HG02884 (cell line): ENCODE measurements around the gene PDLIM4.

Experiments used
- ATAC-seq: cut with Tn5 transposase; IDR thresholded peaks from one replicate; pipeline ENCODE4 v1.9.1; 2021; ENCODE audit warnings: mild to moderate bottlenecking, moderate library complexity; ENCODE audit not compliant: unreplicated experiment

PDLIM4 gene

GRCh38 chr5:132280371-132281240 is 23.1 kb downstream of the PDLIM4 start:
- no peak for ATAC-seq

GRCh38 chr5:132281856-132282614 is 24.5 kb downstream of the PDLIM4 start:
- ATAC-seq: no peak

GRCh38 chr5:132283423-132284043 is 26.0 kb downstream of the PDLIM4 start:
- no peak for ATAC-seq

- no peak for ATAC-seq
Observed at GRCh38 chr5:132289097-132289496, 31.6 kb downstream of the PDLIM4 start.

- no peak for ATAC-seq
Observed at GRCh38 chr5:132291026-132291425, 33.5 kb downstream of the PDLIM4 start.

- peak; percentile 40 for ATAC-seq
Observed at GRCh38 chr5:132293066-132293991, 35.8 kb downstream of the PDLIM4 start.

GRCh38 chr5:132293992-132294727 is 36.7 kb downstream of the PDLIM4 start, which contains the start of gene SLC22A4:
SLC22A4 (plus strand) TSS chr5:132294394; CDS start chr5:132294617, 223 bp downstream.
- peak; percentile 68 for ATAC-seq

GRCh38 chr5:132294728-132295504 is 37.4 kb downstream of the PDLIM4 start:
- ATAC-seq: no peak

GRCh38 chr5:132295505-132296411 is 38.3 kb downstream of the PDLIM4 start:
- ATAC-seq: no peak

- ATAC-seq: no peak
Observed at GRCh38 chr5:132296412-132297016, 39.0 kb downstream of the PDLIM4 start.

GRCh38 chr5:132297211-132297940 is 39.9 kb downstream of the PDLIM4 start:
- ATAC-seq: no peak

- no peak for ATAC-seq
Observed at GRCh38 chr5:132298298-132299212, 41.1 kb downstream of the PDLIM4 start.

- no peak for ATAC-seq
Observed at GRCh38 chr5:132299917-132300316, 42.4 kb downstream of the PDLIM4 start.

- ATAC-seq: no peak
Observed at GRCh38 chr5:132300577-132301343, 43.3 kb downstream of the PDLIM4 start.
